WTC11 (cell line): ENCODE results near the gene STX3. TPM values are rescaled to one million over a fixed set of nuclear protein-coding genes. Genes with fewer than 3 reads are reported as not detected.

Experiments
- CREM ChIP-seq: sonication (generic); formaldehyde crosslinking; IDR thresholded peaks from 2 replicates; pipeline ENCODE4 v1.8.1; 2022; ENCODE audit warnings: mild to moderate bottlenecking, missing genetic modification reagents, moderate library complexity
- FOXP1 ChIP-seq: sonication (generic); formaldehyde crosslinking; IDR thresholded peaks from 2 replicates; pipeline ENCODE4 v1.8.0; 2022; ENCODE audit warnings: missing genetic modification reagents, mild to moderate bottlenecking, moderate library complexity, borderline replicate concordance
- GABPB1 ChIP-seq: sonication (generic); formaldehyde crosslinking; IDR thresholded peaks from 2 replicates; pipeline ENCODE4 v1.8.1; 2023; ENCODE audit warnings: mild to moderate bottlenecking, missing genetic modification reagents
- GTF2I ChIP-seq: fragments of 250-450 bp; sonication (Bioruptor Pico); conservative IDR thresholded peaks from 2 replicates; pipeline ENCODE4 v1.4.0; 2021; ENCODE audit warnings: mild to moderate bottlenecking
- IRF2 ChIP-seq: sonication (generic); formaldehyde crosslinking; IDR thresholded peaks from 2 replicates; pipeline ENCODE4 v1.8.0; 2022; ENCODE audit warnings: low read depth, missing genetic modification reagents, borderline replicate concordance
- NFE2L1 ChIP-seq: sonication (generic); formaldehyde crosslinking; IDR thresholded peaks from 2 replicates; pipeline ENCODE4 v1.8.1; 2023; ENCODE audit warnings: missing genetic modification reagents
- SOX15 ChIP-seq: fragments of 250-450 bp; sonication (Bioruptor Pico); IDR thresholded peaks from 2 replicates; pipeline ENCODE4 v1.9.0; 2021; ENCODE audit warnings: mild to moderate bottlenecking
- TEAD4 ChIP-seq: sonication (generic); formaldehyde crosslinking; IDR thresholded peaks from 2 replicates; pipeline ENCODE4 v1.8.0; 2022; ENCODE audit warnings: mild to moderate bottlenecking, missing genetic modification reagents
- ZNF121 ChIP-seq: sonication (generic); formaldehyde crosslinking; IDR thresholded peaks from 2 replicates; pipeline ENCODE4 v1.8.0; 2023; ENCODE audit warnings: missing genetic modification reagents
- ZNF232 ChIP-seq: sonication (generic); formaldehyde crosslinking; IDR thresholded peaks from 2 replicates; pipeline ENCODE4 v1.8.0; 2022; ENCODE audit warnings: mild to moderate bottlenecking, missing genetic modification reagents
- ZNF416 ChIP-seq: fragments of 250-450 bp; sonication (Bioruptor Pico); IDR thresholded peaks from 2 replicates; pipeline ENCODE4 v1.9.0; 2021; ENCODE audit warnings: mild to moderate bottlenecking, inconsistent platforms
- total RNA-seq: library from RNA; stranded (reverse); gene quantifications from 3 replicates; pipeline ENCODE4 v1.2.3, GENCODE V29; 2021
- TF ChIP-seq, protein P1 (sequence below): sonication (generic); formaldehyde crosslinking; IDR thresholded peaks from 2 replicates; pipeline ENCODE4 v1.8.1; 2023; ENCODE audit warnings: mild to moderate bottlenecking, missing genetic modification reagents, moderate library complexity
- TF ChIP-seq, protein P2 (sequence below): sonication (generic); formaldehyde crosslinking; IDR thresholded peaks from 2 replicates; pipeline ENCODE4 v1.8.1; 2022; ENCODE audit warnings: missing genetic modification reagents, borderline replicate concordance
- TF ChIP-seq, protein P3 (sequence below): fragments of 200-600 bp; IDR thresholded peaks from 2 replicates; pipeline ENCODE4 v1.8.0; 2022; ENCODE audit warnings: antibody characterized with exemption
- TF ChIP-seq, protein P4 (sequence below): fragments of 250-450 bp; sonication (Bioruptor Pico); IDR thresholded peaks from 2 replicates; pipeline ENCODE4 v2.1.2; 2022; ENCODE audit warnings: mild to moderate bottlenecking, moderate library complexity
- TF ChIP-seq, protein P5 (sequence below): fragments of 250-450 bp; sonication (Bioruptor Pico); IDR thresholded peaks from 2 replicates; pipeline ENCODE4 v1.8.0; 2021; ENCODE audit warnings: mild to moderate bottlenecking
- TF ChIP-seq, protein P6 (sequence below): sonication (generic); formaldehyde crosslinking; IDR thresholded peaks from 2 replicates; pipeline ENCODE4 v1.8.0; 2022; ENCODE audit warnings: mild to moderate bottlenecking, missing genetic modification reagents
- TF ChIP-seq, protein P7 (sequence below): sonication (generic); formaldehyde crosslinking; IDR thresholded peaks from 2 replicates; pipeline ENCODE4 v1.8.0; 2022; ENCODE audit warnings: mild to moderate bottlenecking, missing genetic modification reagents
- TF ChIP-seq, protein P8 (sequence below): sonication (generic); formaldehyde crosslinking; IDR thresholded peaks from 2 replicates; pipeline ENCODE4 v1.8.1; 2023; ENCODE audit warnings: mild to moderate bottlenecking, missing genetic modification reagents, moderate library complexity
- TF ChIP-seq, protein P9 (sequence below): sonication (generic); formaldehyde crosslinking; IDR thresholded peaks from 2 replicates; pipeline ENCODE4 v1.8.0; 2022; ENCODE audit warnings: mild to moderate bottlenecking, missing genetic modification reagents
- TF ChIP-seq, protein P10 (sequence below): fragments of 250-450 bp; sonication (Bioruptor Pico); IDR thresholded peaks from 2 replicates; pipeline ENCODE4 v1.9.0; 2021; ENCODE audit warnings: moderate library complexity, mild to moderate bottlenecking, inconsistent platforms, borderline replicate concordance
- TF ChIP-seq, protein P11 (sequence below): sonication (generic); formaldehyde crosslinking; IDR thresholded peaks from 2 replicates; pipeline ENCODE4 v1.8.1; 2023; ENCODE audit warnings: mild to moderate bottlenecking, missing genetic modification reagents
- TF ChIP-seq, protein P12 (sequence below): sonication (generic); formaldehyde crosslinking; IDR thresholded peaks from 2 replicates; pipeline ENCODE4 v1.8.1; 2022; ENCODE audit warnings: low read depth, mild to moderate bottlenecking, moderate library complexity, missing genetic modification reagents, borderline replicate concordance

Gene STX3
- total RNA-seq, 1 experiment from 2014 or later, result 52.7 TPM

DNA sequence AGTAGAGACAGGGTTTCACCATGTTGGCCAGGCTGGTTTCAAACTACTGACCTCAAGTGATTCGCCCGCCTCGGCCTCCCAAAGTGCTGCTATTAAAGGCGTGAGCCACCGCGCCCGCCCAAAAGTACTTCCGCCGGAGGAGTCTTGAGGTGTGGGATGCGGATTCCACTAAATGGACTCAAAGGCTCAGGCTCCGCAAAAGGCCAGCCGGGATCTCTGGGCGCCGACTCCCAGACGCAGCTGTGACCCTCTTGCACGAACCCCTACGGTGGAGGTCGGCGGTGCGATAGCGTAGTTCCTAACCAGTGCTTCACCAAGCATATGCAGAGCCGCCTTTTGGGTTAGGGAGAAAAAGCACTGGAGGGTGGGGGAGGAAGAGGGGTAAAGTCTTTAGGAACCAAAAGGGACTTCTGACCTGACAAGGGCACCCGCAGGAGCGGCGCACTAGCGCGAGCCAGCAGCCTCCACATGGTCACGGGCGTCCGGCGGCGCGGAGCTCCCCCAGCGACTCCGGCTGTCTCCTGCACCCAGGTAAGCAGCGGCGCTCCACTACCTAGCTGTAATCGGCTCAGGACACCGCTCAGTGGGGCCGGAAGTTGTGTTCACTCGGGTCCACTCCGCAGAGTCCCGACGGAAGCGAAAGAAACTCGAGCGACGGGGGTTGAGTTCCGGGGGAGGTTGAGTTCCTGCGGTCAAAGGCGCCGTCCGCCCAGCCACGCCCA lies 55.2 kb downstream of the STX3 start, which contains the start of gene MRPL16 (continued):
- TF ChIP-seq, protein P1, sequence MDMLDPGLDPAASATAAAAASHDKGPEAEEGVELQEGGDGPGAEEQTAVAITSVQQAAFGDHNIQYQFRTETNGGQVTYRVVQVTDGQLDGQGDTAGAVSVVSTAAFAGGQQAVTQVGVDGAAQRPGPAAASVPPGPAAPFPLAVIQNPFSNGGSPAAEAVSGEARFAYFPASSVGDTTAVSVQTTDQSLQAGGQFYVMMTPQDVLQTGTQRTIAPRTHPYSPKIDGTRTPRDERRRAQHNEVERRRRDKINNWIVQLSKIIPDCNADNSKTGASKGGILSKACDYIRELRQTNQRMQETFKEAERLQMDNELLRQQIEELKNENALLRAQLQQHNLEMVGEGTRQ (CRISPR knock-in tag), result no peak
- TF ChIP-seq, protein P2, sequence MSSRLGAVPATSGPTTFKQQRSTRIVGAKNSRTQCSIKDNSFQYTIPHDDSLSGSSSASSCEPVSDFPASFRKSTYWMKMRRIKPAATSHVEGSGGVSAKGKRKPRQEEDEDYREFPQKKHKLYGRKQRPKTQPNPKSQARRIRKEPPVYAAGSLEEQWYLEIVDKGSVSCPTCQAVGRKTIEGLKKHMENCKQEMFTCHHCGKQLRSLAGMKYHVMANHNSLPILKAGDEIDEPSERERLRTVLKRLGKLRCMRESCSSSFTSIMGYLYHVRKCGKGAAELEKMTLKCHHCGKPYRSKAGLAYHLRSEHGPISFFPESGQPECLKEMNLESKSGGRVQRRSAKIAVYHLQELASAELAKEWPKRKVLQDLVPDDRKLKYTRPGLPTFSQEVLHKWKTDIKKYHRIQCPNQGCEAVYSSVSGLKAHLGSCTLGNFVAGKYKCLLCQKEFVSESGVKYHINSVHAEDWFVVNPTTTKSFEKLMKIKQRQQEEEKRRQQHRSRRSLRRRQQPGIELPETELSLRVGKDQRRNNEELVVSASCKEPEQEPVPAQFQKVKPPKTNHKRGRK (CRISPR knock-in tag), result no peak
- TF ChIP-seq ZNF121, result no peak
- peak; percentile 81 for TF ChIP-seq GABPB1 (CRISPR knock-in tag)
- TF ChIP-seq, protein P3, sequence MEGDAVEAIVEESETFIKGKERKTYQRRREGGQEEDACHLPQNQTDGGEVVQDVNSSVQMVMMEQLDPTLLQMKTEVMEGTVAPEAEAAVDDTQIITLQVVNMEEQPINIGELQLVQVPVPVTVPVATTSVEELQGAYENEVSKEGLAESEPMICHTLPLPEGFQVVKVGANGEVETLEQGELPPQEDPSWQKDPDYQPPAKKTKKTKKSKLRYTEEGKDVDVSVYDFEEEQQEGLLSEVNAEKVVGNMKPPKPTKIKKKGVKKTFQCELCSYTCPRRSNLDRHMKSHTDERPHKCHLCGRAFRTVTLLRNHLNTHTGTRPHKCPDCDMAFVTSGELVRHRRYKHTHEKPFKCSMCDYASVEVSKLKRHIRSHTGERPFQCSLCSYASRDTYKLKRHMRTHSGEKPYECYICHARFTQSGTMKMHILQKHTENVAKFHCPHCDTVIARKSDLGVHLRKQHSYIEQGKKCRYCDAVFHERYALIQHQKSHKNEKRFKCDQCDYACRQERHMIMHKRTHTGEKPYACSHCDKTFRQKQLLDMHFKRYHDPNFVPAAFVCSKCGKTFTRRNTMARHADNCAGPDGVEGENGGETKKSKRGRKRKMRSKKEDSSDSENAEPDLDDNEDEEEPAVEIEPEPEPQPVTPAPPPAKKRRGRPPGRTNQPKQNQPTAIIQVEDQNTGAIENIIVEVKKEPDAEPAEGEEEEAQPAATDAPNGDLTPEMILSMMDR, result no peak
- TF ChIP-seq TEAD4 (CRISPR knock-in tag), result no peak
- TF ChIP-seq, protein P4, sequence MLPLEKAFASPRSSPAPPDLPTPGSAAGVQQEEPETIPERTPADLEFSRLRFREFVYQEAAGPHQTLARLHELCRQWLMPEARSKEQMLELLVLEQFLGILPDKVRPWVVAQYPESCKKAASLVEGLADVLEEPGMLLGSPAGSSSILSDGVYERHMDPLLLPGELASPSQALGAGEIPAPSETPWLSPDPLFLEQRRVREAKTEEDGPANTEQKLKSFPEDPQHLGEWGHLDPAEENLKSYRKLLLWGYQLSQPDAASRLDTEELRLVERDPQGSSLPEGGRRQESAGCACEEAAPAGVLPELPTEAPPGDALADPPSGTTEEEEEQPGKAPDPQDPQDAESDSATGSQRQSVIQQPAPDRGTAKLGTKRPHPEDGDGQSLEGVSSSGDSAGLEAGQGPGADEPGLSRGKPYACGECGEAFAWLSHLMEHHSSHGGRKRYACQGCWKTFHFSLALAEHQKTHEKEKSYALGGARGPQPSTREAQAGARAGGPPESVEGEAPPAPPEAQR (CRISPR knock-in tag), result no peak
- TF ChIP-seq, protein P5, sequence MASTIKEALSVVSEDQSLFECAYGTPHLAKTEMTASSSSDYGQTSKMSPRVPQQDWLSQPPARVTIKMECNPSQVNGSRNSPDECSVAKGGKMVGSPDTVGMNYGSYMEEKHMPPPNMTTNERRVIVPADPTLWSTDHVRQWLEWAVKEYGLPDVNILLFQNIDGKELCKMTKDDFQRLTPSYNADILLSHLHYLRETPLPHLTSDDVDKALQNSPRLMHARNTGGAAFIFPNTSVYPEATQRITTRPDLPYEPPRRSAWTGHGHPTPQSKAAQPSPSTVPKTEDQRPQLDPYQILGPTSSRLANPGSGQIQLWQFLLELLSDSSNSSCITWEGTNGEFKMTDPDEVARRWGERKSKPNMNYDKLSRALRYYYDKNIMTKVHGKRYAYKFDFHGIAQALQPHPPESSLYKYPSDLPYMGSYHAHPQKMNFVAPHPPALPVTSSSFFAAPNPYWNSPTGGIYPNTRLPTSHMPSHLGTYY, result no peak
- TF ChIP-seq NFE2L1 (CRISPR knock-in tag), result no peak
- TF ChIP-seq IRF2 (CRISPR knock-in tag), result no peak
- TF ChIP-seq, protein P6, sequence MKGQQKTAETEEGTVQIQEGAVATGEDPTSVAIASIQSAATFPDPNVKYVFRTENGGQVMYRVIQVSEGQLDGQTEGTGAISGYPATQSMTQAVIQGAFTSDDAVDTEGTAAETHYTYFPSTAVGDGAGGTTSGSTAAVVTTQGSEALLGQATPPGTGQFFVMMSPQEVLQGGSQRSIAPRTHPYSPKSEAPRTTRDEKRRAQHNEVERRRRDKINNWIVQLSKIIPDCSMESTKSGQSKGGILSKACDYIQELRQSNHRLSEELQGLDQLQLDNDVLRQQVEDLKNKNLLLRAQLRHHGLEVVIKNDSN, result peak; percentile 52; the same call in 1 of the 2 replicates
- no peak for TF ChIP-seq SOX15
- TF ChIP-seq ZNF416 (CRISPR knock-in tag), result no peak; the same call in 1 of the 2 replicates
- TF ChIP-seq, protein P7, sequence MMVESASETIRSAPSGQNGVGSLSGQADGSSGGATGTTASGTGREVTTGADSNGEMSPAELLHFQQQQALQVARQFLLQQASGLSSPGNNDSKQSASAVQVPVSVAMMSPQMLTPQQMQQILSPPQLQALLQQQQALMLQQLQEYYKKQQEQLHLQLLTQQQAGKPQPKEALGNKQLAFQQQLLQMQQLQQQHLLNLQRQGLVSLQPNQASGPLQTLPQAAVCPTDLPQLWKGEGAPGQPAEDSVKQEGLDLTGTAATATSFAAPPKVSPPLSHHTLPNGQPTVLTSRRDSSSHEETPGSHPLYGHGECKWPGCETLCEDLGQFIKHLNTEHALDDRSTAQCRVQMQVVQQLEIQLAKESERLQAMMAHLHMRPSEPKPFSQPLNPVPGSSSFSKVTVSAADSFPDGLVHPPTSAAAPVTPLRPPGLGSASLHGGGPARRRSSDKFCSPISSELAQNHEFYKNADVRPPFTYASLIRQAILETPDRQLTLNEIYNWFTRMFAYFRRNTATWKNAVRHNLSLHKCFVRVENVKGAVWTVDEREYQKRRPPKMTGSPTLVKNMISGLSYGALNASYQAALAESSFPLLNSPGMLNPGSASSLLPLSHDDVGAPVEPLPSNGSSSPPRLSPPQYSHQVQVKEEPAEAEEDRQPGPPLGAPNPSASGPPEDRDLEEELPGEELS, result peak; percentile 78; the same call in 1 of the 2 replicates
- TF ChIP-seq GTF2I (CRISPR knock-in tag), result no peak
- TF ChIP-seq, protein P8, sequence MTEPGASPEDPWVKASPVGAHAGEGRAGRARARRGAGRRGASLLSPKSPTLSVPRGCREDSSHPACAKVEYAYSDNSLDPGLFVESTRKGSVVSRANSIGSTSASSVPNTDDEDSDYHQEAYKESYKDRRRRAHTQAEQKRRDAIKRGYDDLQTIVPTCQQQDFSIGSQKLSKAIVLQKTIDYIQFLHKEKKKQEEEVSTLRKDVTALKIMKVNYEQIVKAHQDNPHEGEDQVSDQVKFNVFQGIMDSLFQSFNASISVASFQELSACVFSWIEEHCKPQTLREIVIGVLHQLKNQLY (CRISPR knock-in tag), result no peak
- TF ChIP-seq, protein P9, sequence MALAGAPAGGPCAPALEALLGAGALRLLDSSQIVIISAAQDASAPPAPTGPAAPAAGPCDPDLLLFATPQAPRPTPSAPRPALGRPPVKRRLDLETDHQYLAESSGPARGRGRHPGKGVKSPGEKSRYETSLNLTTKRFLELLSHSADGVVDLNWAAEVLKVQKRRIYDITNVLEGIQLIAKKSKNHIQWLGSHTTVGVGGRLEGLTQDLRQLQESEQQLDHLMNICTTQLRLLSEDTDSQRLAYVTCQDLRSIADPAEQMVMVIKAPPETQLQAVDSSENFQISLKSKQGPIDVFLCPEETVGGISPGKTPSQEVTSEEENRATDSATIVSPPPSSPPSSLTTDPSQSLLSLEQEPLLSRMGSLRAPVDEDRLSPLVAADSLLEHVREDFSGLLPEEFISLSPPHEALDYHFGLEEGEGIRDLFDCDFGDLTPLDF (CRISPR knock-in tag), result no peak
- TF ChIP-seq, protein P10, sequence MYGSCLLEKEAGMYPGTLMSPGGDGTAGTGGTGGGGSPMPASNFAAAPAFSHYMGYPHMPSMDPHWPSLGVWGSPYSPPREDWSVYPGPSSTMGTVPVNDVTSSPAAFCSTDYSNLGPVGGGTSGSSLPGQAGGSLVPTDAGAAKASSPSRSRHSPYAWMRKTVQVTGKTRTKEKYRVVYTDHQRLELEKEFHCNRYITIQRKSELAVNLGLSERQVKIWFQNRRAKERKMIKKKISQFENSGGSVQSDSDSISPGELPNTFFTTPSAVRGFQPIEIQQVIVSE (CRISPR knock-in tag), result no peak
- no peak for TF ChIP-seq ZNF232
- TF ChIP-seq, protein P11, sequence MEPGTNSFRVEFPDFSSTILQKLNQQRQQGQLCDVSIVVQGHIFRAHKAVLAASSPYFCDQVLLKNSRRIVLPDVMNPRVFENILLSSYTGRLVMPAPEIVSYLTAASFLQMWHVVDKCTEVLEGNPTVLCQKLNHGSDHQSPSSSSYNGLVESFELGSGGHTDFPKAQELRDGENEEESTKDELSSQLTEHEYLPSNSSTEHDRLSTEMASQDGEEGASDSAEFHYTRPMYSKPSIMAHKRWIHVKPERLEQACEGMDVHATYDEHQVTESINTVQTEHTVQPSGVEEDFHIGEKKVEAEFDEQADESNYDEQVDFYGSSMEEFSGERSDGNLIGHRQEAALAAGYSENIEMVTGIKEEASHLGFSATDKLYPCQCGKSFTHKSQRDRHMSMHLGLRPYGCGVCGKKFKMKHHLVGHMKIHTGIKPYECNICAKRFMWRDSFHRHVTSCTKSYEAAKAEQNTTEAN, result 0 out of 2 replicates have a peak, but pooled peaks have one; percentile 54
- TF ChIP-seq CREM (CRISPR knock-in tag), result peak; percentile 71
- TF ChIP-seq, protein P12, sequence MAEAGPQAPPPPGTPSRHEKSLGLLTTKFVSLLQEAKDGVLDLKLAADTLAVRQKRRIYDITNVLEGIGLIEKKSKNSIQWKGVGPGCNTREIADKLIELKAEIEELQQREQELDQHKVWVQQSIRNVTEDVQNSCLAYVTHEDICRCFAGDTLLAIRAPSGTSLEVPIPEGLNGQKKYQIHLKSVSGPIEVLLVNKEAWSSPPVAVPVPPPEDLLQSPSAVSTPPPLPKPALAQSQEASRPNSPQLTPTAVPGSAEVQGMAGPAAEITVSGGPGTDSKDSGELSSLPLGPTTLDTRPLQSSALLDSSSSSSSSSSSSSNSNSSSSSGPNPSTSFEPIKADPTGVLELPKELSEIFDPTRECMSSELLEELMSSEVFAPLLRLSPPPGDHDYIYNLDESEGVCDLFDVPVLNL (CRISPR knock-in tag), result no peak
- peak; percentile 55; the same call in 1 of the 2 replicates for TF ChIP-seq FOXP1 (CRISPR knock-in tag)
